Anterior cingulate cortex (tissue), 58 donors: ENCODE measurements around the gene SV2B.
"Not testable (repeated sequence)": the region's sequence is repeated elsewhere in the genome, so short reads cannot be mapped to it uniquely, and the experiment has no call there.

Experiments used
- DNase-seq, 58 donors: peaks; one replicate each; lab custom pipeline; 2025; lab: John Stamatoyannopoulos, UW

The SV2B gene

GRCh38 chr15:91344912-91345311 lies 244.9 kb downstream of the SV2B start:
- not testable (repeated sequence) for DNase-seq

- no peak for DNase-seq
Observed at GRCh38 chr15:91345736-91346135, 245.7 kb downstream of the SV2B start.

- DNase-seq: no peak
Observed at GRCh38 chr15:91346259-91346658, 246.2 kb downstream of the SV2B start.

- DNase-seq: no peak
Observed at GRCh38 chr15:91348752-91349500, 248.9 kb downstream of the SV2B start.
